Measurements from ENCODE around the gene TAF4. TPM values are rescaled to one million over a fixed set of nuclear protein-coding genes. Genes with fewer than 3 reads are reported as not detected.
"Not testable (repeated sequence)": the region's sequence is repeated elsewhere in the genome, so short reads cannot be mapped to it uniquely, and the experiment has no call there.

Gene TAF4
- total RNA-seq, 1 donor from 2014 or later, result 28.1 TPM

GRCh38 chr20:61951695-61952533 is 113.8 kb downstream of the TAF4 start:
- H3K4me3 Mint-ChIP-seq, result no peak overlapping the region
- H3K9me3 Mint-ChIP-seq, result no peaks in the 10 kb centered on the region
- no peaks in the 10 kb centered on the region for H3K36me3 Mint-ChIP-seq
- no peaks in the 10 kb centered on the region for H3K4me1 Mint-ChIP-seq
- peak; percentile 66 to 82 for DNase-seq (ENCODE audit: low spot score in 2 of 2, unreplicated experiment in 2 of 2)
- no peak for TF ChIP-seq CTCF (IDR thresholded peaks at IDR 0.05; ENCODE audit: unreplicated experiment)
- H3K27me3 Mint-ChIP-seq (ENCODE audit: low read depth), result peaks cover 11% of the 10 kb centered on the region
- no peak overlapping the region for H3K27ac Mint-ChIP-seq

GRCh38 chr20:61950641-61951071 is 115.0 kb downstream of the TAF4 start:
- no peak overlapping the region for H3K27ac Mint-ChIP-seq

GRCh38 chr20:61949714-61950640 is 115.7 kb downstream of the TAF4 start:
- DNase-seq (ENCODE audit: low spot score in 2 of 2, unreplicated experiment in 2 of 2), result no peak
- H3K27ac Mint-ChIP-seq, result no peak overlapping the region
- no peak overlapping the region for H3K4me3 Mint-ChIP-seq
- H3K4me1 Mint-ChIP-seq, result no peaks in the 10 kb centered on the region
- no peaks in the 10 kb centered on the region for H3K9me3 Mint-ChIP-seq
- peaks cover 4% of the 10 kb centered on the region for H3K27me3 Mint-ChIP-seq (ENCODE audit: low read depth)
- TF ChIP-seq CTCF (IDR thresholded peaks at IDR 0.05; ENCODE audit: unreplicated experiment), result no peak
- no peaks in the 10 kb centered on the region for H3K36me3 Mint-ChIP-seq

More at GRCh38 chr20:61950641-61951071, 115.0 kb downstream of the TAF4 start:
- TF ChIP-seq CTCF (IDR thresholded peaks at IDR 0.05; ENCODE audit: unreplicated experiment), result no peak
- no peaks in the 10 kb centered on the region for H3K4me1 Mint-ChIP-seq
- H3K9me3 Mint-ChIP-seq, result no peaks in the 10 kb centered on the region
- no peak for DNase-seq (ENCODE audit: low spot score in 2 of 2, unreplicated experiment in 2 of 2)
- H3K36me3 Mint-ChIP-seq, result no peaks in the 10 kb centered on the region
- H3K4me3 Mint-ChIP-seq, result no peak overlapping the region
- H3K27me3 Mint-ChIP-seq (ENCODE audit: low read depth), result peaks cover 8% of the 10 kb centered on the region

- Mint-ChIP-seq H3K4me1 (no peaks in the 10 kb centered on the region), H3K36me3 (no peaks in the 10 kb centered on the region), H3K9me3 (no peaks in the 10 kb centered on the region), H3K27ac (no peak overlapping the region), H3K27me3 (ENCODE audit: low read depth) (no peaks in the 10 kb centered on the region), H3K4me3 (no peak overlapping the region)
- TF ChIP-seq CTCF (IDR thresholded peaks at IDR 0.05; ENCODE audit: unreplicated experiment), result no peak
- no peak for DNase-seq (ENCODE audit: low spot score in 2 of 2, unreplicated experiment in 2 of 2)
Observed at GRCh38 chr20:61949363-61949713, 116.3 kb downstream of the TAF4 start.

GRCh38 chr20:61948586-61949362 is 116.9 kb downstream of the TAF4 start:
- no peak for TF ChIP-seq CTCF (IDR thresholded peaks at IDR 0.05; ENCODE audit: unreplicated experiment)
- H3K36me3 Mint-ChIP-seq, result no peaks in the 10 kb centered on the region
- H3K4me3 Mint-ChIP-seq, result no peak overlapping the region
- DNase-seq (ENCODE audit: low spot score in 2 of 2, unreplicated experiment in 2 of 2), result no peak
- no peaks in the 10 kb centered on the region for H3K9me3 Mint-ChIP-seq
- no peaks in the 10 kb centered on the region for H3K4me1 Mint-ChIP-seq
- H3K27me3 Mint-ChIP-seq (ENCODE audit: low read depth), result no peaks in the 10 kb centered on the region
- H3K27ac Mint-ChIP-seq, result no peak overlapping the region

- H3K4me3 Mint-ChIP-seq; H3K27ac Mint-ChIP-seq; H3K27me3 Mint-ChIP-seq (ENCODE audit: low read depth); H3K36me3 Mint-ChIP-seq; H3K9me3 Mint-ChIP-seq; DNase-seq (ENCODE audit: low spot score in 2 of 2, unreplicated experiment in 2 of 2); H3K4me1 Mint-ChIP-seq: not testable (repeated sequence)
Observed at GRCh38 chr20:61948056-61948455, 117.6 kb downstream of the TAF4 start.

GRCh38 chr20:61945495-61945894 is 120.2 kb downstream of the TAF4 start:
- not testable (repeated sequence) for DNase-seq (ENCODE audit: low spot score in 2 of 2, unreplicated experiment in 2 of 2); H3K27me3 Mint-ChIP-seq (ENCODE audit: low read depth)

GRCh38 chr20:61944967-61945366 is 120.7 kb downstream of the TAF4 start:
- DNase-seq (ENCODE audit: low spot score in 2 of 2, unreplicated experiment in 2 of 2); H3K36me3 Mint-ChIP-seq; H3K27me3 Mint-ChIP-seq (ENCODE audit: low read depth); H3K9me3 Mint-ChIP-seq; H3K4me1 Mint-ChIP-seq; H3K4me3 Mint-ChIP-seq; H3K27ac Mint-ChIP-seq: not testable (repeated sequence)

More at GRCh38 chr20:61945495-61945894, 120.2 kb downstream of the TAF4 start:
- not testable (repeated sequence) for H3K4me3 Mint-ChIP-seq, H3K27ac Mint-ChIP-seq, H3K4me1 Mint-ChIP-seq, H3K36me3 Mint-ChIP-seq, H3K9me3 Mint-ChIP-seq
